GM12864 (cell line): Measurements from ENCODE around the gene CHD5.

Experiments used
- DNase-seq: peaks from one replicate; pipeline ENCODE4 v3.0.0-alpha.2; 2011; ENCODE audit warnings: low read depth
- H3K4me3 ChIP-seq: 2 replicates; pipeline ENCODE4 v1.5.1; 2011; ENCODE audit warnings: mild to moderate bottlenecking, low read depth, low read length, control low read depth
- TF ChIP-seq, protein P1 (sequence below): IDR thresholded peaks from 2 replicates; pipeline ENCODE4 v1.5.1; 2011; ENCODE audit warnings: low read depth, mild to moderate bottlenecking, moderate library complexity, low read length, control low read depth, inconsistent platforms; ENCODE audit errors: missing control alignments

CHD5 gene

DNA sequence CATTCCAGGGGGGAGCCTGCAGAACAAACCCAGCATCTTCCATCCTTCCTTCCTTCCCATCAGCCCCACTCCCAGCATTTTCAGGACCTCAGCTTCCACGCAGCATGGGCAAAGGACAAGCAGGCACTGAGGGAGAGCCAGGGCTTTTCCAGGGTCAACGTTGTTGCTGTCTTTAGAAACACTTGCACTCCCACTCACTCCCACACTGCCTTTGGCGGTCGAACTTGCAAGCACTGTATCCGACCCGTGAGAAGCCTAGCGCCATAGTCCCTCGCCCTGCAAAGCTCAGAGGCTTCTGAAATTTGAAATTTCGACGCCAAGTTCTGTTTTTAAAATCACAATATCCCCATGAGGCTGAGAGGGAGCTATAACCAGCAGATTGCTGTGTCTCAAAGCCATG is 87.0 kb downstream of the CHD5 start:
- TF ChIP-seq, protein P1, sequence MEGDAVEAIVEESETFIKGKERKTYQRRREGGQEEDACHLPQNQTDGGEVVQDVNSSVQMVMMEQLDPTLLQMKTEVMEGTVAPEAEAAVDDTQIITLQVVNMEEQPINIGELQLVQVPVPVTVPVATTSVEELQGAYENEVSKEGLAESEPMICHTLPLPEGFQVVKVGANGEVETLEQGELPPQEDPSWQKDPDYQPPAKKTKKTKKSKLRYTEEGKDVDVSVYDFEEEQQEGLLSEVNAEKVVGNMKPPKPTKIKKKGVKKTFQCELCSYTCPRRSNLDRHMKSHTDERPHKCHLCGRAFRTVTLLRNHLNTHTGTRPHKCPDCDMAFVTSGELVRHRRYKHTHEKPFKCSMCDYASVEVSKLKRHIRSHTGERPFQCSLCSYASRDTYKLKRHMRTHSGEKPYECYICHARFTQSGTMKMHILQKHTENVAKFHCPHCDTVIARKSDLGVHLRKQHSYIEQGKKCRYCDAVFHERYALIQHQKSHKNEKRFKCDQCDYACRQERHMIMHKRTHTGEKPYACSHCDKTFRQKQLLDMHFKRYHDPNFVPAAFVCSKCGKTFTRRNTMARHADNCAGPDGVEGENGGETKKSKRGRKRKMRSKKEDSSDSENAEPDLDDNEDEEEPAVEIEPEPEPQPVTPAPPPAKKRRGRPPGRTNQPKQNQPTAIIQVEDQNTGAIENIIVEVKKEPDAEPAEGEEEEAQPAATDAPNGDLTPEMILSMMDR, result no peak
- DNase-seq, result no peak

DNA sequence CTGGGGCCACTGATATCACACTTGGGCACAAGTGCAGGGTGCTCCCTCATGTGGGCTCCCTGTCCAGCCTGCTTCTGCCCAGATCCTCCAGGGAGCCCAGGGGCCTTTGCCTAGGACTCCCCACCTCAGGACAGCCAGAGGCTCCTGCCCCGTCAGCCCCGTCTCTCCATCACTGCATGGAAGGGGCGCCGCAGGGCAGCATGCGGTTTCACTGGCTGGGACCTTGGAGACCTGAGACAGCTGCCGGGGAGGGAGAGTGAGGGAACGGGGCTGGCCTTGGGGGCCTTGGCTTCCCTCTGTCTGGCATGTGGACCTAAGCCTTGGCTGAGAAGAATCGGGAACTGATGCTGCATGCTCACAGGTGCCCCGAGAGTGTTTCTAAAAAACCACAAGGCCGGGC is 87.9 kb downstream of the CHD5 start:
- no peak for DNase-seq
- TF ChIP-seq, protein P1, result no peak
- no peak overlapping the region for H3K4me3 ChIP-seq

More for the DNA sequence above, 87.0 kb downstream of the CHD5 start:
- H3K4me3 ChIP-seq, result no peak overlapping the region

DNA sequence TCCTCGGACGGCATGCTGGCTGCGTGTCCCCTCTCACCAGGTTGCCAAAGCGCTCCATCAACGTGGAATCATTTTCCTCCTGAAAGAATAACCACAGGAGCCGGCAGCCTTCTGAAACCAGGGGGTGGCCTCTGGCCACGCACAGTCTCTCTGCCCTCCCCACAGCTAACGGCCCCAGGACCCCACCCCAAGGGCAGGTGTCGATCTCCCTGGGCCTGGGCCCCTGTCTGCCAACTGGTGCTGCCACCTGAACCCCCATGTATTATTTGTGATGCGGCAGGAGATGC is 88.4 kb downstream of the CHD5 start:
- no peak overlapping the region for H3K4me3 ChIP-seq
- no peak for DNase-seq
- TF ChIP-seq, protein P1, result no peak

DNA sequence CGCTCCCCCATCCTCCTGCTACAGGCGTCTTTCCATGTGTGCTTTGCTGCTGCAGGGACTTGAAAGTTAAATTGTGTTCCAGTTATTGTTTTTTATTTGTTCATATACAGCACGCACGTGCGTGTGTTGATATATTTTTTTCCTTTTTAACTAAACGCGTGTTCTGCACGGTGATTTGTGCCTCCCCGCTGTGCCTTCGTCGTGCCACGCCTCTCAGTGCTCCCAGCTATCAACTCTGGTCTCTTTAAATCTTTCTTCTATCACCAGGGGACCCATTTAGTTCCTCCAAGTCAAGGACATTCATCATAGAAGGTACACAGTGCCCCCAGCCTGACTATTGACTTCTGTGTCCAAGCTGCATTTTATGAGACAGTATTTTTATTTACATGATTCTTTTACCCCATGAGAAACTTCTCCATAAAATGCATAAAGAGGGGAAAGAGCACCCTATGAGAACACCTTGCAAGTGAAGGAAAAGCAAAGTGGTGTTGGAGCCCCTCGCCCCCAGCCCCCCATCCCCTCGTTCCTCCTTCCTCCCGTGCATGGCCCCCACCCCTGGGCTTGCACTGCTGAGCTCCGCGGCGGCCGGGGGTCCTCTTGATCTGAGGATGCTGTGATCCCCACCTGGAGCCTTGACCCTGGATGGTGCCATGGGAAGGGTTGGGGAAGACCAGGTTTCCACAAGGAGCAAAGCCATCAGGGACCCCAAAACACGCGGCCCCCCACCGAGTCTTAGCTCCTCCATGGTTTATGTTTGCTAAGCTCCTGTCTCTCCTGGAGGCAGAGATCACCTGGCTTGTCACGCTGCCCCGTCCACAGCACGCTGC is 88.9 kb downstream of the CHD5 start:
- no peak for DNase-seq
- TF ChIP-seq, protein P1, result no peak
- no peak overlapping the region for H3K4me3 ChIP-seq

DNA sequence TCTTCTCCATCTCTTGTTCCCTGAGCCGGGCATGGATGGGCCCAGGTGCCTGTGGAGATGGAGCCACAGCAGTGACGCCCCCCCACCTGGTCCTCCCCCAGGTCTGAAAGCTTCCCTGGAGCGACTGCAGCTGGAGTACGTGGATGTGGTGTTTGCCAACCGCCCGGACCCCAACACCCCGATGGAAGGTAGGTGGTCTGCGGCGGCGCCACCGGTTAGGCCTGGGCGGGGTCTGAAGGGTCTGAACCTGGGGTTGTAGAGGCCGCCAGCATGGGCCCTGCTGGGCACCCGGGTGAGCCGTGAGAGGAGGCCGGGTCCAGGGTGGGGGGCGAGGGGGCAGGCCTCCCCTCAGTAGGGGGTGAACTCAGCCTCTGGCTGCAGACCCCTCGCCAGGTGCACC is 89.8 kb downstream of the CHD5 start:
- TF ChIP-seq, protein P1, result no peak
- no peak for DNase-seq
- H3K4me3 ChIP-seq, result no peak overlapping the region

DNA sequence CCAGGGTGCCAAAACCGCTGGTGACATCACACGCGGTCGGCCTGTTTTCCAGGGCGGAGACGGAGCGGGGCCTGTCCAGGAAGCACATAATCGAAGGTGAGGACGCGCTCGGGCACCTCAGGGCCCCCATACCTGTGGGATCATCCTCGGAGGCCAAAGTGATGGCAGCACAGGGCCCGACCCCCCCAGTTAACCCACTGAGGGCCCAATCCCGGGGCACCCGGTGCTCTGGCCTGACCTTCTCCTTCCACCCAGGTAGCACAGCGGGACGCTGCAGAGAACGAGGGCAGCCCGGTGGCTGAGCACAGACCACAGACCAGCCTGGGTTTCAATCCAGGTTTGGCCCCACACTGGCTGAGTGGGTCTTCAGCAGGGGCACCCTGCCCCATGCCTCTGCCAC is 91.2 kb downstream of the CHD5 start:
- H3K4me3 ChIP-seq, result no peak overlapping the region
- TF ChIP-seq, protein P1, result no peak
- no peak for DNase-seq

DNA sequence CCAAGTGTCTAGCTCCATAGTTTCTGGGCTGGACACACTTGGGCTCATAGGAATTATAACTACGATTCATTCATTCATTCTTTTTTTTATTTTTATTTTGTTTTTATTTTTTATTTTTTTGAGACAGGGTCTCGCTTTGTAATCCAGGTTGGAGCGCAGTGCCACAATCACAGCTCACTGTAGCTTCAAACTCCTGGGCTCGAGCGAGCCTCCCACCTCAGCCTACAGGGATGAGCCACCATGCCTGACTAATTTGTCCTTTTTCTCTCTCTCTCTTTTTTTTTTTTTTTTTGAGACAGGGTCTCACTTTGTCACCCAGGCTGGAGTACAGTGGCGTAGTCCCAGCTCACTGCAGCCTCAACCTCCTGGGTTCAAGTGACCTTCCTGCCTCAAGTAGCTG is 92.2 kb downstream of the CHD5 start:
- no peak overlapping the region for H3K4me3 ChIP-seq
- TF ChIP-seq, protein P1, result no peak
- no peak for DNase-seq
